K562 (cell line): ENCODE results near the gene MXI1. TPM values are rescaled to one million over a fixed set of nuclear protein-coding genes. Genes with fewer than 3 reads are reported as not detected.
A peak's percentile ranks its signal among the peaks of the same experiment; 100 is the strongest.

Source experiments
- ATAC-seq: fragments of 200-7000 bp; cut with Tn5 transposase; 3 replicates; pipeline ENCODE4 v1.9.1; 2020; ENCODE audit warnings: moderate library complexity
- Bru-seq: library from RNA; stranded (reverse); fragments of 400-500 nt; gene quantifications from one replicate; lab custom pipeline; 2021; lab: Mats Ljungman, UMichigan
- BruChase-seq, 2 experiments: library from RNA; stranded (reverse); fragments of 400-500 nt; gene quantifications; one replicate each; lab custom pipeline; 2021; lab: Mats Ljungman, UMichigan
- BruUV-seq: library from RNA; stranded (reverse); fragments of 400-500 nt; replicated peaks from 2 replicates; lab custom pipeline; 2021; lab: Mats Ljungman, UMichigan
- CTCF ChIA-PET: fragments of 300-600 bp; formaldehyde crosslinking; extraction: SDS; loops from one replicate; lab custom pipeline; 2021; ENCODE audit warnings: low intra/inter-chr PET ratio; lab: Yijun Ruan, JAX
- POLR2A ChIA-PET: fragments of 300-600, 350-650 bp; sonication (Branson Sonifier 250); formaldehyde crosslinking; extraction: SDS; loops from one replicate; lab custom pipeline; 2021; ENCODE audit warnings: antibody characterized with exemption, inconsistent platforms; lab: Yijun Ruan, JAX
- DNase-seq, 4 experiments: peaks; one replicate each; pipeline versions ENCODE4 v3.0.0 to v3.0.0-alpha.2; 2011 to 2018; ENCODE audit warnings: low spot score in 3 of 4, mixed read lengths in 3 of 4; ENCODE audit errors: extremely low read depth in 1 of 4
- FAIRE-seq: peaks from 2 replicates; lab custom pipeline; 2011; peaks lifted over from hg19 to GRCh38; lab: Jason Lieb, UNC
- H2AFZ ChIP-seq: 2 replicates; pipeline ENCODE4 v1.6.0; 2011; ENCODE audit warnings: low read depth, low read length, control low read depth, inconsistent platforms
- H3K27ac ChIP-seq: fragments of 200-600 bp; 3 replicates; pipeline ENCODE4 v1.8.0; 2011; ENCODE audit warnings: low read depth, mild to moderate bottlenecking, control low read depth, inconsistent platforms, low read length, moderate library complexity, mixed read lengths; ENCODE audit errors: extremely low read depth
- H3K27me3 ChIP-seq, 2 experiments: fragments of 300-600 bp in 1 of 2; 2 replicates in 1 of 2; 3 replicates in 1 of 2; pipeline versions ENCODE4 v1.6.0 to v1.8.0; 2011; ENCODE audit warnings: inconsistent platforms in 2 of 2, low read length in 2 of 2, mild to moderate bottlenecking in 1 of 2, mixed read lengths in 1 of 2, moderate library complexity in 1 of 2; ENCODE audit not compliant: control insufficient read depth in 2 of 2, insufficient read depth in 2 of 2
- H3K36me3 ChIP-seq: fragments of 300-600 bp; 3 replicates; pipeline ENCODE4 v1.8.0; 2011; ENCODE audit warnings: mild to moderate bottlenecking, low read length, inconsistent platforms; ENCODE audit not compliant: control insufficient read depth, insufficient read depth
- H3K4me1 ChIP-seq, 2 experiments: fragments of 200-600 bp in 1 of 2; replicated peaks in 1 of 2; 2 replicates in 1 of 2; 3 replicates in 1 of 2; pipeline versions ENCODE4 v1.5.1 to v1.8.0; 2011; ENCODE audit warnings: inconsistent platforms in 2 of 2, low read length in 2 of 2, mild to moderate bottlenecking in 1 of 2, mixed read lengths in 1 of 2, moderate library complexity in 1 of 2; ENCODE audit not compliant: control insufficient read depth in 2 of 2, insufficient read depth in 2 of 2
- H3K4me2 ChIP-seq: 2 replicates; pipeline ENCODE4 v1.6.1; 2011; ENCODE audit warnings: low read length, control low read depth, inconsistent platforms, mixed read lengths; ENCODE audit not compliant: insufficient read depth
- H3K4me3 ChIP-seq: fragments of 200-600 bp; sonication (generic), shearing (Covaris generic); 2 replicates; pipeline ENCODE4 v1.5.1; 2016; ENCODE audit warnings: control low read depth, inconsistent platforms
- H3K79me2 ChIP-seq: fragments of 200-600 bp; 3 replicates; pipeline ENCODE4 v1.8.0; 2011; ENCODE audit warnings: low read length, inconsistent platforms; ENCODE audit not compliant: control insufficient read depth, insufficient read depth
- H3K9ac ChIP-seq, 2 experiments: 2 replicates each; pipeline versions ENCODE4 v1.6.0 to v1.6.1; 2011; ENCODE audit warnings: low read depth in 2 of 2, low read length in 2 of 2, control low read depth in 1 of 2, inconsistent platforms in 1 of 2, mild to moderate bottlenecking in 1 of 2, mixed read lengths in 1 of 2; ENCODE audit not compliant: insufficient read depth in 1 of 2
- H3K9me1 ChIP-seq: one replicate; pipeline ENCODE4 v1.6.0; 2011; ENCODE audit warnings: inconsistent platforms, mild to moderate bottlenecking, low read length, moderate library complexity; ENCODE audit not compliant: control insufficient read depth, insufficient read depth
- H3K9me3 ChIP-seq: replicated peaks from 2 replicates; pipeline ENCODE4 v1.5.1; 2011; ENCODE audit warnings: low read depth, low read length, inconsistent platforms; ENCODE audit not compliant: control insufficient read depth, insufficient read depth
- H4K20me1 ChIP-seq: replicated peaks from 2 replicates; pipeline ENCODE4 v1.6.1; 2011; ENCODE audit warnings: low read length, inconsistent platforms, mixed read lengths; ENCODE audit not compliant: control insufficient read depth, insufficient read depth
- BHLHE40 ChIP-seq: IDR thresholded peaks from 2 replicates; pipeline ENCODE4 v1.6.1; 2011; ENCODE audit warnings: low read length, improper control_type of control experiment
- ELF1 ChIP-seq: fragments of 200-800 bp; sonication (Bioruptor generic); IDR thresholded peaks from 2 replicates; pipeline ENCODE4 v1.6.1; 2016; ENCODE audit warnings: missing genetic modification characterization, missing compliant biosample characterization
- FOXA3 ChIP-seq, 2 experiments: fragments of 450-650 bp in 1 of 2; sonication (generic) in 1 of 2; formaldehyde crosslinking; IDR thresholded peaks in 1 of 2; conservative IDR thresholded peaks in 1 of 2; 2 replicates each; pipeline versions ENCODE4 v1.4.0 to v1.8.0; 2020 to 2022; ENCODE audit warnings: mild to moderate bottlenecking in 2 of 2, missing genetic modification reagents in 1 of 2
- MAZ ChIP-seq, 2 experiments: fragments of 450-650 bp in 1 of 2; sonication (generic) in 1 of 2; formaldehyde crosslinking; IDR thresholded peaks in 1 of 2; conservative IDR thresholded peaks in 1 of 2; 2 replicates each; pipeline versions ENCODE4 v1.4.0 to v1.5.0; 2020; ENCODE audit warnings: mild to moderate bottlenecking in 1 of 2, missing genetic modification reagents in 1 of 2
- MYC ChIP-seq, 2 experiments: fragments of 250-450 bp in 1 of 2; sonication (Bioruptor Pico) in 1 of 2; IDR thresholded peaks; 2 replicates each; pipeline versions ENCODE4 v1.5.1 to v1.6.1; 2012 to 2021; ENCODE audit warnings: low read depth in 2 of 2, borderline replicate concordance in 1 of 2, improper control_type of control experiment in 1 of 2, low read length in 1 of 2, mild to moderate bottlenecking in 1 of 2, moderate library complexity in 1 of 2
- POLR2A ChIP-seq: fragments of 450-650 bp; conservative IDR thresholded peaks from 2 replicates; pipeline ENCODE4 v1.6.1; 2016
- POLR2AphosphoS5 ChIP-seq: IDR thresholded peaks from 2 replicates; pipeline ENCODE4 v1.6.1; 2011; ENCODE audit warnings: mild to moderate bottlenecking, low read depth, low read length, moderate library complexity; ENCODE audit not compliant: control insufficient read depth, insufficient read depth
- SMAD3 ChIP-seq: fragments of 450-650 bp; formaldehyde crosslinking; conservative IDR thresholded peaks from 2 replicates; pipeline ENCODE4 v1.4.0; 2020; ENCODE audit warnings: mild to moderate bottlenecking
- SRSF3 ChIP-seq: fragments of 200-400 bp; formaldehyde crosslinking; IDR thresholded peaks from 2 replicates; pipeline ENCODE4 v1.6.1; 2016; ENCODE audit warnings: mild to moderate bottlenecking, low read length, moderate library complexity; ENCODE audit not compliant: insufficient read depth
- TBP ChIP-seq: optimal IDR thresholded peaks from 2 replicates; pipeline ENCODE3; 2011; ENCODE audit warnings: low read depth, low read length, improper control_type of control experiment
- TEAD4 ChIP-seq, 2 experiments: sonication (generic) in 1 of 2; formaldehyde crosslinking in 1 of 2; IDR thresholded peaks; 2 replicates each; pipeline versions ENCODE4 v1.6.1 to v1.8.0; 2012 to 2022; ENCODE audit warnings: borderline replicate concordance in 1 of 2, inconsistent platforms in 1 of 2, low read length in 1 of 2, mild to moderate bottlenecking in 1 of 2, missing genetic modification reagents in 1 of 2
- WGBS: fragments of 100-300 bp; shearing (Covaris generic); methylation state at CpG from one replicate; pipeline ENCODE4 v1.1.6; 2016; ENCODE audit warnings: low coverage, mixed read lengths; ENCODE audit not compliant: insufficient coverage; ENCODE audit errors: missing lambda C conversion rate; 5-methylcytosine and 5-hydroxymethylcytosine counted together
- in situ Hi-C: fragments of 300-500 bp; cut with MboI; formaldehyde crosslinking; loops from 4 replicates; pipeline ENCODE4 v1.15.0; 2018; ENCODE audit warnings: inconsistent platforms, mixed read lengths
- intact Hi-C: fragments of 100-400 bp; cut with micrococcal nuclease; formaldehyde crosslinking; loops from 2 replicates; pipeline ENCODE4 v1.14.2; 2022
- long read RNA-seq, 3 experiments: library from polyadenylated mRNA in 2 of 3; library from RNA in 1 of 3; unstranded in 2 of 3; stranded (forward) in 1 of 3; transcript quantifications; one replicate each; pipeline ENCODE4 v2.0.0, GENCODE V29; 2019 to 2022
- polyA minus RNA-seq, 3 experiments: library from RNA; depleted of rRNA, polyadenylated mRNA; stranded (reverse); fragments of >200 nt; gene quantifications; 2 replicates each; pipeline ENCODE4 v1.2.3, GENCODE V29; 2011
- polyA plus RNA-seq, 8 experiments: library from polyadenylated mRNA; depleted of rRNA in 4 of 8; stranded (reverse) in 5 of 8; unstranded in 3 of 8; fragments of >200 nt; fragmentation: Nextera tagmentation in 2 of 8; fragmentation: Illumina TruSeq in 1 of 8; extraction: Ambion mirVana in 2 of 8; extraction: Trizol in 1 of 8; gene quantifications; 2 replicates each; pipeline versions ENCODE4 v1.2.1 to v1.2.3, GENCODE V29; 2011 to 2014; ENCODE audit warnings: inconsistent platforms in 1 of 8, missing spikeins in 1 of 8
- total RNA-seq, 7 experiments: library from RNA; depleted of rRNA in 6 of 7; stranded (reverse); fragments of >200 nt in 6 of 7; fragmentation: Illumina TruSeq in 2 of 7; extraction: Trizol in 2 of 7; gene quantifications; 2 replicates each; pipeline versions ENCODE4 v1.2.1 to v1.2.3, GENCODE V29; 2011 to 2021; ENCODE audit warnings: low replicate concordance in 1 of 7
- TF ChIP-seq, protein P1 (sequence below): fragments of 450-650 bp; formaldehyde crosslinking; IDR thresholded peaks from 2 replicates; pipeline ENCODE4 v1.4.0; 2020; ENCODE audit warnings: mild to moderate bottlenecking, moderate library complexity

The MXI1 gene
- total RNA-seq (2011; cell fraction: chromatin; rRNA removed; ENCODE audit: low replicate concordance) = 6.0 and 16.1 TPM in 2 replicates
- 4.0 and 5.7 TPM in 2 replicates for total RNA-seq (2011; cell fraction: nucleolus; rRNA removed)
- total RNA-seq (2011; cell fraction: nucleoplasm; rRNA removed) = 9.7 and 17.9 TPM in 2 replicates
- total RNA-seq (2014; rRNA removed) (14.3 and 18.2 TPM in 2 replicates), total RNA-seq (2014; rRNA removed; fragmentation: Illumina TruSeq; extraction: Trizol) (14.8 and 21.2 TPM in 2 replicates), total RNA-seq (2015; rRNA removed; fragmentation: Illumina TruSeq; extraction: Trizol) (8.0 and 9.1 TPM in 2 replicates), total RNA-seq (2021) (16.4 and 17.8 TPM in 2 replicates), polyA plus RNA-seq (2011; rRNA removed) (23.7 and 24.4 TPM in 2 replicates), polyA plus RNA-seq (2014; fragmentation: Illumina TruSeq; extraction: Trizol) (13.7 and 17.6 TPM in 2 replicates), polyA plus RNA-seq (2014; fragmentation: Nextera tagmentation; extraction: Ambion mirVana) (10 to 100 TPM; 11.4 to 15.8 TPM), polyA plus RNA-seq (2014; rRNA removed) (12.9 and 13.4 TPM in 2 replicates), polyA minus RNA-seq (2011; rRNA and poly(A)+ RNA removed) (27.0 and 27.3 TPM in 2 replicates), Bru-seq, nascent RNA (percentile 72 among the genes with signal in this experiment), BruChase-seq, experiment 1, labeled RNA remaining after a 2-hour chase (percentile 69 among the genes with signal in this experiment), BruChase-seq, experiment 2, labeled RNA remaining after a 6-hour chase (percentile 70 among the genes with signal in this experiment)
- 10.5 and 13.2 TPM in 2 replicates for polyA plus RNA-seq (2011; cell fraction: cytosol; rRNA removed)
- polyA plus RNA-seq (2011; cell fraction: nucleus; rRNA removed) = 18.3 and 28.9 TPM in 2 replicates
- polyA plus RNA-seq (2012) = 12.3 and 13.1 TPM in 2 replicates
- 17.8 and 21.1 TPM in 2 replicates for polyA minus RNA-seq (2011; cell fraction: cytosol; rRNA and poly(A)+ RNA removed)
- 5.9 and 12.3 TPM in 2 replicates for polyA minus RNA-seq (2011; cell fraction: nucleus; rRNA and poly(A)+ RNA removed)
- long read RNA-seq, experiment 1, transcript MXI1-201 (6 exons, 2,424 nt) = major isoform, 40 of 81 reads
- long read RNA-seq, experiment 1, transcript MXI1-202 (6 exons, 3,470 nt) = minor isoform, 13 of 81 reads
- long read RNA-seq, experiment 1, partial matches to known transcripts = 7 of 81 reads
- long read RNA-seq, experiment 1, other reads (novel, unspliced or antisense) = 19 of 81 reads
- long read RNA-seq, experiment 2, partial matches to known transcripts = 2 of 17 reads
- long read RNA-seq, experiment 2, other reads (novel, unspliced or antisense) = 13 of 17 reads
- long read RNA-seq, experiment 3, transcript MXI1-201 (6 exons, 2,424 nt) = major isoform, 7 of 10 reads
- long read RNA-seq, experiment 3, partial matches to known transcripts = 1 of 10 reads
- long read RNA-seq, experiment 3, other reads (novel, unspliced or antisense) = 2 of 10 reads

DNA sequence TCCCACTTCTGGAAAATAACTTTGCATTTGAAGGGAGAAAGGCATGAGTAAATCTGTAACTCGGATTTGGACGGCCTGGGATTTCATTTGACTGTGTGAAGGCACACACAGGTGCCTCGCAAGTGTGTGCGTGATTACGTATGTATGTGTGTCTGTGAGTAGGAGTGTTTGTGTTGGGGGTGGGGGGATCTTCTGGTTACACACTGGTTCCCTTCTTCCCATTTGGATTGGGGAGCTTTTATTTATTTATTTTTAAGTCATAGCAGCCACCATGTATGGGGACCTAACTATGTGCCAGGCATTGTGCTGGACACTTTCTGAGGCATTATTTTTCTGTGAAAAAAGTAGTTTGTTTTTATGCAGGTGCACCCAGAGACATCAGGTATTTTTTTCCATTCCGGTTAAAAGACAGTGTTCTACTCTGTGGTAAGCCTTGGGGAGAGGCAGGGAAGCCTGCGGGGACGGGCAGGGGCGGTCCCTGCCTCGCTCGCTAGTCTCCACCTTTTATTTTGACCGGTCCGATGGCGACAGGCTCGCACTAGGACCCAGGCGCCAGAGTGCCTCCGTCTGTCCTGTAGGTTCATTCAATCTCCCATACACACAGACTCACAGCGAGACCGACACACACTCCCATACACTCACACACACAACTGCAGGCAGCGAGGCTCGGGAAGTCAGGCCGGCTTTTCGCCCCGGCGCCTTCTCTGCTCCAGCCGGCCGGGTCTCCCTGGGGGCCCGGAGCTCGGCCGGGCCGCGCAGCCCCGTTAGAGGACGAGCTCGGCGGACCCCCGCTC is at the start of gene MXI1:
TSS of gene MXI1 (plus strand) at position 595 of the 794 bp plus-strand sequence. CDS start 204 bp downstream, outside the sequence.
- in situ Hi-C loops = no loop called here
- intact Hi-C loops = loop anchor here (5.0 to 10.0 kb wide), 3 partner anchors 70 to 202 kb away; partner anchors contain the start of gene ADD3
- FAIRE-seq = peak; percentile 74
- TF ChIP-seq SRSF3 = no peak
- peak; percentile 74 for TF ChIP-seq TBP
- no peak for TF ChIP-seq FOXA3 (CRISPR knock-in tag; conservative IDR thresholded peaks at IDR 0.05 in 1 of 2, IDR thresholded peaks at IDR 0.05 in 1 of 2)
- TF ChIP-seq BHLHE40 = 0 out of 2 replicates have a peak, but pooled peaks have one; percentile 10
- TF ChIP-seq, protein P1, sequence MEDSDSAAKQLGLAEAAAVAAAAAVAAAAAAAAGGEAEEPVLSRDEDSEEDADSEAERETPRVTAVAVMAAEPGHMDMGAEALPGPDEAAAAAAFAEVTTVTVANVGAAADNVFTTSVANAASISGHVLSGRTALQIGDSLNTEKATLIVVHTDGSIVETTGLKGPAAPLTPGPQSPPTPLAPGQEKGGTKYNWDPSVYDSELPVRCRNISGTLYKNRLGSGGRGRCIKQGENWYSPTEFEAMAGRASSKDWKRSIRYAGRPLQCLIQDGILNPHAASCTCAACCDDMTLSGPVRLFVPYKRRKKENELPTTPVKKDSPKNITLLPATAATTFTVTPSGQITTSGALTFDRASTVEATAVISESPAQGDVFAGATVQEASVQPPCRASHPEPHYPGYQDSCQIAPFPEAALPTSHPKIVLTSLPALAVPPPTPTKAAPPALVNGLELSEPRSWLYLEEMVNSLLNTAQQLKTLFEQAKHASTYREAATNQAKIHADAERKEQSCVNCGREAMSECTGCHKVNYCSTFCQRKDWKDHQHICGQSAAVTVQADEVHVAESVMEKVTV (CRISPR knock-in tag) = no peak
- TF ChIP-seq MYC (IDR thresholded peaks at IDR 0.05; ENCODE audit: low read depth, low read length) = peak; percentile 36; the same call in 1 of the 2 replicates
- TF ChIP-seq MYC (CRISPR knock-in tag; IDR thresholded peaks at IDR 0.05; ENCODE audit: borderline replicate concordance, low read depth) = no peak
- TF ChIP-seq SMAD3 (CRISPR knock-in tag) = no peak
- TF ChIP-seq MAZ (CRISPR knock-in tag; conservative IDR thresholded peaks at IDR 0.05 in 1 of 2, IDR thresholded peaks at IDR 0.05 in 1 of 2) = peak in 1 of 2 experiments; percentile 50; a peak in 2 of 4 replicates
- TF ChIP-seq POLR2AphosphoS5 = 0 out of 2 replicates have a peak, but pooled peaks have one; percentile 26
- TF ChIP-seq POLR2A = peak; percentile 63
- 0 out of 2 replicates have a peak, but pooled peaks have one; percentile 10 for TF ChIP-seq TEAD4 (IDR thresholded peaks at IDR 0.05; ENCODE audit: low read length)
- TF ChIP-seq TEAD4 (CRISPR knock-in tag; IDR thresholded peaks at IDR 0.05; ENCODE audit: borderline replicate concordance) = no peak
- TF ChIP-seq ELF1 (tag) = no peak

More for the DNA sequence above, at the start of gene MXI1:
- Histone ChIP-seq H3K27me3 (no peaks in the 10 kb centered on the region), H3K4me2 (peak within 1 kb of the TSS; percentile 98), H2AFZ (peak within 1 kb of the TSS; percentile 74), H3K9me1 (no peaks in the 10 kb centered on the region), H3K79me2 (peaks cover 33% of the 10 kb centered on the region), H3K4me1 (peaks cover 16 to 25% of the 10 kb centered on the region in 2 experiments; a peak in 4 of 5 replicates), H3K36me3 (no peaks in the 10 kb centered on the region), H3K4me3 (peak within 1 kb of the TSS; percentile 59), H3K9me3 (no peaks in the 10 kb centered on the region), H3K27ac (peak within 1 kb of the TSS; percentile 87), H3K9ac (peak within 1 kb of the TSS; percentile 73 to 92), H4K20me1 (no peaks in the 10 kb centered on the region)
- 15% methylated on average over 15 of the region's 37 CpGs for WGBS
- ChIA-PET POLR2A (interaction anchor here (0.6 to 1.9 kb wide), 8 partner anchors 12 to 219 kb away, joined by 3 to 7 read pairs (median 3); no protein-coding TSS in a partner anchor), CTCF (no interaction called here)
- DNase-seq = peak; percentile 64 to 84 (median 65)
- BruUV-seq = no TSS peak
- peak; percentile 68 for ATAC-seq
